Measurements from ENCODE around the gene CEP41. TPM values are rescaled to one million over a fixed set of nuclear protein-coding genes. Genes with fewer than 3 reads are reported as not detected.

The CEP41 gene
- total and polyA plus RNA-seq, 11 donors: 1.7 to 11.4 (median 4.1) TPM

DNA sequence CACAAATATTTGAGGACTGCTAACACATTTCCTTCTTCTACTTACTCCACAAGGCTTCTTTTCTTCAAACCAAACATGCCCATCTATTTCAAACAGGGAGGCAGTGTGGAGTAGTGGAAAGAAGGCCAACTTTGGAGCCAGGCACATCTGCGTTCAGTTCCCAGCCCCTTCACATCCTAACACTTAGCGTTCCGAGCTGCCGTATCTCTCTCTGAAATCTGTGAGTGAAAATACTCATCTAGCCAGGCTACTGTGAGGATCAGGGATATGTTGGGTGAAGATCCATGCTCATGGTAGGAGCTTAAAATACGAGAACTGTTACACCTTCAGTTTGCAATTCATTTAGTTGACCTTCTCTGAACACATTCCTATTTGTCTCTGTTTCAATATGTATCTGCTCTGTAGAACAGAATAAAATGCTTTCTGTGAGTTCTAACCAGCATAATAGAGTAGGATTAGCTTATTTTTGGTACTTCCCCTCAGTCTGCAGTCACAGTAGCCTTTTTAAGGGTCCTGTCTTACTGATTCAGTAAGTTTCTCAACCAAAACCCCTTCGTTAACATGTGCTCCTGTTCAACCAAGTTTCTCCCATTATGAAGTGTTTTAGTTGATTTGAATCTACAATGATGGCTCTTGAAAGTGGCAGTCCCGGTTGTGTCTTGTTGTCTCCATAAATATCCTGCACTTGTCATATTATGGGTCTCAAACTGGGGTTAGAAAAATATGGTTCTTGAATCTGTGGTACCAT is 47.8 kb upstream of the CEP41 start:
- H3K27me3 ChIP-seq: peaks cover 0 to 36% (median 13%) of the 10 kb centered on the region in 9 donors
- H3K4me1 ChIP-seq: peaks cover 0 to 40% (median 16%) of the 10 kb centered on the region in 12 donors
- no peak overlapping the region for H3K27ac ChIP-seq
- no peak for TF ChIP-seq POLR2A (IDR thresholded peaks at IDR 0.05)
- TF ChIP-seq, protein P1, sequence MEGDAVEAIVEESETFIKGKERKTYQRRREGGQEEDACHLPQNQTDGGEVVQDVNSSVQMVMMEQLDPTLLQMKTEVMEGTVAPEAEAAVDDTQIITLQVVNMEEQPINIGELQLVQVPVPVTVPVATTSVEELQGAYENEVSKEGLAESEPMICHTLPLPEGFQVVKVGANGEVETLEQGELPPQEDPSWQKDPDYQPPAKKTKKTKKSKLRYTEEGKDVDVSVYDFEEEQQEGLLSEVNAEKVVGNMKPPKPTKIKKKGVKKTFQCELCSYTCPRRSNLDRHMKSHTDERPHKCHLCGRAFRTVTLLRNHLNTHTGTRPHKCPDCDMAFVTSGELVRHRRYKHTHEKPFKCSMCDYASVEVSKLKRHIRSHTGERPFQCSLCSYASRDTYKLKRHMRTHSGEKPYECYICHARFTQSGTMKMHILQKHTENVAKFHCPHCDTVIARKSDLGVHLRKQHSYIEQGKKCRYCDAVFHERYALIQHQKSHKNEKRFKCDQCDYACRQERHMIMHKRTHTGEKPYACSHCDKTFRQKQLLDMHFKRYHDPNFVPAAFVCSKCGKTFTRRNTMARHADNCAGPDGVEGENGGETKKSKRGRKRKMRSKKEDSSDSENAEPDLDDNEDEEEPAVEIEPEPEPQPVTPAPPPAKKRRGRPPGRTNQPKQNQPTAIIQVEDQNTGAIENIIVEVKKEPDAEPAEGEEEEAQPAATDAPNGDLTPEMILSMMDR (IDR thresholded peaks at IDR 0.05): no peak
- DNase-seq (no peak), ATAC-seq (no peak)
- intact Hi-C loops (cut with DNase I): loop anchor here in 5 of 10 donors (5.0 to 10.0 kb wide), 5 partner anchors 186 to 244 kb away; no protein-coding TSS in a partner anchor
- 70 to 81% (median 77%) methylated on average over 7 of the region's 7 CpGs for WGBS, 4 donors
- H3K36me3 ChIP-seq: no peaks in the 10 kb centered on the region
- H3K4me3 ChIP-seq: no peak overlapping the region
- no peaks in the 10 kb centered on the region for H3K9me3 ChIP-seq

DNA sequence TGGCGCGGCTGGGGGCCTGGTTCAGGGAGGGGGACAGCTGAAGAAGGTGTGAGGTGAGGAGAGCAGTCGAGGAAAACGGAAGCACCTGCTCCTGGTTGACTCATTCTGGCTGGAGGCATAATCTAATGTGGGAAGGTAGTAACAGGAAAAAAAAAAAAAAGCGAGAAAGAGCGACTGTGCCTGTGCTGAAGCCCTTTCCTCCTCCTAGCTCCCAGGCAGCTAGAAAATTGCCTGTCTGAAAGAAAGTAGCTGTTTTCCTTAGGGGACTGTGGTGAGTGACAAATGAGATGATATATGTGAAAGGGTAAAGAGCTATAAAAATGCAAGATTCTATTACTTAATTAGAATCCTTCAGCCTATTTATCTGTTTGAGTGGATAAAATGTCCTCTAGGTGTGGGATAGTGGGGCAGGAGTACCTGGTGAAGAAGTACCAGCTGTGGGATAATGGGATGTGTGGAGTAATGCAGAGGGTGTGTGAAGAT is 46.2 kb upstream of the CEP41 start:
- no peaks in the 10 kb centered on the region for H3K36me3 ChIP-seq
- no peak overlapping the region for H3K27ac ChIP-seq
- peaks cover 0 to 33% (median 13%) of the 10 kb centered on the region in 9 donors for H3K27me3 ChIP-seq
- peaks cover 0 to 35% (median 13%) of the 10 kb centered on the region in 12 donors for H3K4me1 ChIP-seq
- WGBS, 4 donors: 36 to 49% (median 41%) methylated on average over 6 of the region's 6 CpGs
- no peak for TF ChIP-seq POLR2A (IDR thresholded peaks at IDR 0.05)
- TF ChIP-seq, protein P1 (IDR thresholded peaks at IDR 0.05): no peak
- peak overlapping the region in 10 of 12 donors; percentile 34 to 57 (median 53) for H3K4me3 ChIP-seq
- DNase-seq (no peak), ATAC-seq (no peak)
- intact Hi-C loops (cut with DNase I): loop anchor here in 5 of 10 donors (5.0 to 10.0 kb wide), 5 partner anchors 188 to 242 kb away; no protein-coding TSS in a partner anchor
- no peaks in the 10 kb centered on the region for H3K9me3 ChIP-seq

DNA sequence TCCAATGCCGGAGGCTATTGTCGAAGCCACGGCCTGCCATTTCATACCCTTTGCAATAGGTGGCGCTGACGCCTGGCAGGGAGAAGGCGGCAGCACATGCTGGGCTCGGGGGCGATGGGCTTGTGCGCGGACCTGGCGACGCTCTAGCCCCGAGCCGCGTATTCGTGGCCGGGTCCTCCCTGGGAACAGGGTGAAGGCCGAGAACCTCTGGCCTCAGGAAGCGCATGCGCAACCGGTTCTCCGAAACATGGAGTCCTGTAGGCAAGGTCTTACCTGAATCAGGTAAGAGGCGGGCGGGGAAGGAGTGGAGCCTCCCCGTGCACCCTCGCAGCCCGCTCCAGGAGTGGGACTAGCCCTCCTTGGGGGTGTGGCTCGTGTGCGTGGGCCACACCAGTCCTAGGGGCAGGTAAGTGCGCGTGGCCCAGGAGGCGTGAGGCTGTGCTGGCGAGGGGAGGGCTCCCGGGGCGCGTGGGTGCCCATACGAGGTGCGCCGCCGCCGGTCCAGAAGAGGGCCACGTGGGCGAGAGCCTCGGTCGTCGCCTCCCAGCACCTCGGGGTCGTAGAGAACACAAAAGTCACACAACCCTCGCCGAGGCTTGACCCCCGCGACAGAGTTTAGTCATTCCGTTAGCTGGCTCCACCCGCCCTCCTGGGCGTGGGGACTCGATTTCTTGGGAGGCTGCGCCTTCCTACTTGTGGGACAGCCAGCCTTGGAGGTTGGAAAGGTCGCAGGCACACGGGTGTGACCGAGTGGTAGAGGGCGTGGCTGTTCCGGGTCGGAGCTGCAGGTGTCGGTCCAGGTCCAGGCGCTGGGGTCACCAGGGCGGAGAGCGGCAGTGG is 45.5 kb upstream of the CEP41 start:
- H3K4me1 ChIP-seq: peaks cover 0 to 29% (median 13%) of the 10 kb centered on the region in 12 donors
- H3K27ac ChIP-seq: no peak overlapping the region
- no peaks in the 10 kb centered on the region for H3K36me3 ChIP-seq
- H3K27me3 ChIP-seq: peaks cover 0 to 39% (median 13%) of the 10 kb centered on the region in 9 donors
- ATAC-seq (peak in 3 of 4 donors; percentile 76 to 78 (median 78)), DNase-seq (peak; percentile 32 to 70 (median 60))
- no peak for TF ChIP-seq POLR2A (IDR thresholded peaks at IDR 0.05)
- TF ChIP-seq, protein P1 (IDR thresholded peaks at IDR 0.05): peak; percentile 58 to 81 (median 70)
- peak overlapping the region in 11 of 12 donors; percentile 34 to 57 (median 53) for H3K4me3 ChIP-seq
- 7 to 26% (median 14%) methylated on average over 42 to 67 of the region's 67 CpGs for WGBS, 4 donors
- intact Hi-C loops (cut with DNase I): loop anchor here in 5 of 10 donors (5.0 to 10.0 kb wide), 5 partner anchors 188 to 242 kb away; no protein-coding TSS in a partner anchor
- no peaks in the 10 kb centered on the region for H3K9me3 ChIP-seq

Data from heart left ventricle (tissue), 16 donors.